GM12864 (cell line): ENCODE results near the gene CFAP92.
"Not testable (repeated sequence)": the region's sequence is repeated elsewhere in the genome, so short reads cannot be mapped to it uniquely, and the experiment has no call there.

Experiments
- DNase-seq: peaks from one replicate; pipeline ENCODE4 v3.0.0-alpha.2; 2011; ENCODE audit warnings: low read depth
- H3K4me3 ChIP-seq: 2 replicates; pipeline ENCODE4 v1.5.1; 2011; ENCODE audit warnings: mild to moderate bottlenecking, low read depth, low read length, control low read depth
- CTCF ChIP-seq: IDR thresholded peaks from 2 replicates; pipeline ENCODE4 v1.5.1; 2011; ENCODE audit warnings: low read depth, mild to moderate bottlenecking, moderate library complexity, low read length, control low read depth, inconsistent platforms; ENCODE audit errors: missing control alignments

CFAP92 gene

GRCh38 chr3:128932516-128933212, 61.2 kb downstream of the CFAP92 start:
- no peak for TF ChIP-seq CTCF

GRCh38 chr3:128931046-128931445, 62.8 kb downstream of the CFAP92 start:
- no peak for TF ChIP-seq CTCF
- no peak for DNase-seq
- no peak overlapping the region for H3K4me3 ChIP-seq

More at GRCh38 chr3:128932516-128933212, 61.2 kb downstream of the CFAP92 start:
- no peak overlapping the region for H3K4me3 ChIP-seq
- DNase-seq = no peak

DNA sequence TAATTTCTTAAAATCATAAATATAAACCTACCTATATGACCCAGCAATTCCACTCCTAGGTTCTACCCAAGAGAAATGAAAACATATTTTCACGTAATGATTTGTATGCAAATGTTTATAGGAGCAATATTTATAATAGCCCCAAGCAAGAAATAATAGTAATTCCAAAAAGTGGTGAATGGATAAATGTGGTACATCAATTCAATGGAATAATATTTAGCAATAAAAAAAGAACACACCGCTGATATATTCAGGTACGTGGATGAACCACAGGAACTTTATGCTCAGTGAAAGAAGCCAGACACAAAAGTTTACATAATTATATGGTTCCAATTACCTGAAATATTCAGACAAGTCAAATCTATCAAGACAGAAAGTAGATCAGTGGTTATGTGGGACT, 64.5 kb downstream of the CFAP92 start:
- no peak for TF ChIP-seq CTCF
- H3K4me3 ChIP-seq = no peak overlapping the region
- no peak for DNase-seq

GRCh38 chr3:128923986-128924385, 69.9 kb downstream of the CFAP92 start:
- DNase-seq, H3K4me3 ChIP-seq: not testable (repeated sequence)

DNA sequence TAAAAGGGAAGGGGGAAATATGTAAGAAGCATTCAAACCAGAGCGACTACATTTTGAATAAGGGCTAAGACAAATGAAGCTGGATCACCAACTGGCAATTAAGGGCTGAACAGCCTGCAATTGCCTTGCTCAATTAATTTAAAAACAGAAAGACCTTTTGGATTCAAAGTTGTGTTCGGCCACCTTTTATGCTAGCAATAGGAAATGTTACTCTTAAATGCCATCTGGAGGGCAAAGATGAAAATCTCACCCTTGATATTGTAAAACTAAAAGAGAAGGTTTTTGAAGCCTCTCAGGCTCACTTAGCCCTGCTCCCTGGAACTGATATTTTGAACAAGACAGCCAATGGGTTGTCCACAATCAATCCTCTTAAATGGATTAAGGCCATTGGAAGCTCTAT, 70.3 kb downstream of the CFAP92 start:
- TF ChIP-seq CTCF = no peak
- H3K4me3 ChIP-seq = no peak overlapping the region
- no peak for DNase-seq

DNA sequence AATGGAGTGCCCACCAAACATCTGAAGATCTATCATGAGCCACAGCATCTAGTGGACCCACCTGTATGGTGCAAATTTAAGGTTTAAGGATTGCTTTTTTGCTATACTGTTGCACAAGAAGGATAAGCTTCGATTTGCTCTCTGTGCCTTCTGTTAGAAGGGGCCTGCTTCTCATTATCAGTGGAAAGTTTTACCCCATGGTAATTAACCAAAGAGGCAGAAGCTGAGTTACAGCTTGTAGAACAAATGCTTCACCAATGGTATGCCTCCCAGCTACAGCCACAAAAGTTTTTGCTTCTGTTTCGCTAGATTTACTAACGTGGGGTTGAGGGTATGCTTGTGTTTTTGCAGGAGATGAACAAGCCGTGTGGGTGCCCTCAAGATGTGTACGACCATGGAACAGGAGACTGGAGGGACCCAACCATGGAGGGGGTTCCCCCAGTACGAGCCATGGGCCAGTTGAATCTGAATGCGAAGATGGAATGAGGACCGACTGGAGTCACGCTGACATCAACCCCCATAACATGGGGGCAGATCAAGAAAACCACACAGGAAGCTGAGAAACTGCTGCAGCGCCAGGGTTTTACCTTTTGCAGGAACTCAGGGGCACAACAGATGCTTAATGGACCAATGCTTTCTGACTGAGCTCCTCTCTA, 70.9 kb downstream of the CFAP92 start:
- H3K4me3 ChIP-seq = no peak overlapping the region
- DNase-seq = no peak
- TF ChIP-seq CTCF = no peak

- TF ChIP-seq CTCF = no peak
- H3K4me3 ChIP-seq = no peak overlapping the region
- no peak for DNase-seq
Observed at GRCh38 chr3:128919988-128920387, 73.9 kb downstream of the CFAP92 start.
